ENCODE results near the gene FAM13B. TPM values are rescaled to one million over a fixed set of nuclear protein-coding genes. Genes with fewer than 3 reads are reported as not detected.

FAM13B gene
- total and polyA plus RNA-seq, 9 of the 15 experiments (the other 6 are each of a cell fraction or from before 2014, with no cell fraction given) = 2.3 to 21.6 (median 14.1) TPM

- no peak for TF ChIP-seq UBTF (IDR thresholded peaks at IDR 0.05; ENCODE audit: borderline replicate concordance in 1 of 2, low read depth in 2 of 2, low read length in 2 of 2)
- no peak for TF ChIP-seq ZNF583 (CRISPR knock-in tag; IDR thresholded peaks at IDR 0.05)
- TF ChIP-seq NFYB (IDR thresholded peaks at IDR 0.05; ENCODE audit: extremely low read depth, insufficient read length) = no peak
- no peak for TF ChIP-seq MLX (CRISPR knock-in tag; conservative IDR thresholded peaks at IDR 0.05)
- no peak for TF ChIP-seq ZNF778 (CRISPR knock-in tag; IDR thresholded peaks at IDR 0.05)
- TF ChIP-seq ELK1 (CRISPR knock-in tag; IDR thresholded peaks at IDR 0.05) = no peak
- TF ChIP-seq RB1 (IDR thresholded peaks at IDR 0.05; ENCODE audit: low read depth) = no peak
- TF ChIP-seq NFXL1 (CRISPR knock-in tag; IDR thresholded peaks at IDR 0.05) = no peak
- no peak for TF ChIP-seq ZMIZ1 (IDR thresholded peaks at IDR 0.05; ENCODE audit: low read depth in 2 of 2, low read length in 2 of 2)
- no peak for TF ChIP-seq RERE (CRISPR knock-in tag; IDR thresholded peaks at IDR 0.05; ENCODE audit: borderline replicate concordance)
- TF ChIP-seq ZNF23 (CRISPR knock-in tag; IDR thresholded peaks at IDR 0.05) = no peak
- TF ChIP-seq PTBP1 (IDR thresholded peaks at IDR 0.05; ENCODE audit: low read depth, low read length) = no peak
Observed at GRCh38 chr5:138068742-138069600, 36.1 kb upstream of the FAM13B start (continued).
